HG02642 (cell line): ENCODE data around the gene COL8A1.
A peak's percentile ranks its signal among the peaks of the same experiment; 100 is the strongest.

Experiments used
- ATAC-seq: cut with Tn5 transposase; IDR thresholded peaks from one replicate; pipeline ENCODE4 v1.9.1; 2021; ENCODE audit warnings: mild to moderate bottlenecking; ENCODE audit not compliant: unreplicated experiment, poor library complexity

COL8A1 gene

GRCh38 chr3:99668044-99668443 lies 29.6 kb downstream of the COL8A1 start:
- no peak for ATAC-seq

GRCh38 chr3:99669879-99670555 lies 31.6 kb downstream of the COL8A1 start:
- no peak for ATAC-seq

- ATAC-seq = no peak
These were observed 32.2 kb downstream of the COL8A1 start for GRCh38 chr3:99670556-99670950.

- no peak for ATAC-seq
These were observed 35.8 kb downstream of the COL8A1 start for GRCh38 chr3:99674086-99674789.

- ATAC-seq = no peak
These were observed 39.6 kb downstream of the COL8A1 start for GRCh38 chr3:99678023-99678422.

- ATAC-seq = no peak
These were observed 40.5 kb downstream of the COL8A1 start for GRCh38 chr3:99678896-99679295.

- no peak for ATAC-seq
These were observed 43.1 kb downstream of the COL8A1 start for GRCh38 chr3:99681512-99681911.

GRCh38 chr3:99681976-99682375 lies 43.6 kb downstream of the COL8A1 start:
- no peak for ATAC-seq

GRCh38 chr3:99683465-99683864 lies 45.1 kb downstream of the COL8A1 start:
- no peak for ATAC-seq

GRCh38 chr3:99683876-99684275 lies 45.5 kb downstream of the COL8A1 start:
- no peak for ATAC-seq

GRCh38 chr3:99684644-99685043 lies 46.2 kb downstream of the COL8A1 start:
- no peak for ATAC-seq

- peak; percentile 19 for ATAC-seq
These were observed 48.1 kb downstream of the COL8A1 start for GRCh38 chr3:99686469-99686868.

- peak; percentile 60 for ATAC-seq
These were observed 48.7 kb downstream of the COL8A1 start for GRCh38 chr3:99686955-99687612.

- no peak for ATAC-seq
These were observed 52.5 kb downstream of the COL8A1 start for GRCh38 chr3:99690761-99691369.

GRCh38 chr3:99693636-99694035 lies 55.2 kb downstream of the COL8A1 start:
- ATAC-seq = no peak

GRCh38 chr3:99696497-99696896 lies 58.1 kb downstream of the COL8A1 start:
- no peak for ATAC-seq

- no peak for ATAC-seq
These were observed 58.9 kb downstream of the COL8A1 start for GRCh38 chr3:99697250-99697649.

- ATAC-seq = no peak
These were observed 60.5 kb downstream of the COL8A1 start for GRCh38 chr3:99698932-99699331.

GRCh38 chr3:99699841-99700240 lies 61.4 kb downstream of the COL8A1 start:
- ATAC-seq = no peak

GRCh38 chr3:99700631-99701268 lies 62.4 kb downstream of the COL8A1 start:
- ATAC-seq = no peak
